A549 treated with Hydrocortisone at 1 μM for 4 hours (cell line): ENCODE measurements around the gene RTN1. TPM values are rescaled to one million over a fixed set of nuclear protein-coding genes. Genes with fewer than 3 reads are reported as not detected.

Experiments used
- total RNA-seq: library from RNA; stranded (reverse); fragments of 200-300 nt; extraction: Qiagen RNA extraction; gene quantifications from 5 replicates; pipeline ENCODE4 v1.2.3, GENCODE V29; 2022

The RTN1 gene
- 0.07 to 0.12 TPM (median 0.12 TPM) in 3 of 5 replicates, not detected in the others for total RNA-seq

GRCh38 chr14:59870277-59871165 is at the start of gene RTN1:
Gene RTN1 (minus strand): TSS chr14:59870776. CDS start chr14:59870630, 146 bp downstream.

GRCh38 chr14:59919570-59920377 is 49.2 kb upstream of the RTN1 start, which contains the start of gene LRRC9:
Gene LRRC9 (plus strand): TSS chr14:59920144.

GRCh38 chr14:59576332-59577294 is 294.0 kb downstream of the RTN1 start, which contains the start of gene CCDC175:
Gene CCDC175 (minus strand): TSS chr14:59576812. CDS start chr14:59576775, 37 bp downstream.

Other genes with a start within 250 kb of the RTN1 start
- not detected in 5 replicates for gene LRRC9, start 49.4 kb upstream of the RTN1 start, total RNA-seq
- 23.8 to 34.6 TPM (median 28.1 TPM) in 5 replicates for gene PCNX4, start 221.1 kb upstream of the RTN1 start, total RNA-seq